K562 (cell line): ENCODE measurements around the gene ZNF544. TPM values are rescaled to one million over a fixed set of nuclear protein-coding genes. Genes with fewer than 3 reads are reported as not detected.

Source experiments
- CBFA2T2 ChIP-seq: fragments of 450-650 bp; conservative IDR thresholded peaks from 2 replicates; pipeline ENCODE4 v1.6.1; 2017; ENCODE audit warnings: mild to moderate bottlenecking
- CEBPB ChIP-seq: fragments of 450-650 bp; IDR thresholded peaks from 2 replicates; pipeline ENCODE4 v1.6.1; 2016; ENCODE audit warnings: missing genetic modification characterization, missing compliant biosample characterization
- ELK3 ChIP-seq: fragments of 450-650 bp; formaldehyde crosslinking; IDR thresholded peaks from 2 replicates; pipeline ENCODE4 v1.4.0; 2020; ENCODE audit warnings: mild to moderate bottlenecking
- ESRRA ChIP-seq: fragments of 450-650 bp; IDR thresholded peaks from 2 replicates; pipeline ENCODE4 v1.6.1; 2014; ENCODE audit warnings: low read depth, mild to moderate bottlenecking, moderate library complexity, borderline replicate concordance
- GATAD2A ChIP-seq: fragments of 450-650 bp; IDR thresholded peaks from 2 replicates; pipeline ENCODE4 v1.6.1; 2017
- GATAD2B ChIP-seq: fragments of 450-650 bp; IDR thresholded peaks from 2 replicates; pipeline ENCODE4 v1.6.1; 2017; ENCODE audit warnings: mild to moderate bottlenecking, borderline replicate concordance
- HSF4 ChIP-seq: fragments of 250-450 bp; sonication (Bioruptor Pico); IDR thresholded peaks from 2 replicates; pipeline ENCODE4 v2.1.2; 2022; ENCODE audit warnings: mild to moderate bottlenecking, moderate library complexity, borderline replicate concordance
- IFI16 ChIP-seq: fragments of 250-450 bp; sonication (Bioruptor Pico); IDR thresholded peaks from 2 replicates; pipeline ENCODE4 v2.1.2; 2022; ENCODE audit warnings: mild to moderate bottlenecking, inconsistent platforms
- ILK ChIP-seq: fragments of 450-650 bp; IDR thresholded peaks from 2 replicates; pipeline ENCODE4 v1.6.1; 2016; ENCODE audit warnings: missing genetic modification characterization, low read depth, mild to moderate bottlenecking, missing compliant biosample characterization, moderate library complexity, borderline replicate concordance
- JUND ChIP-seq, 2 experiments: IDR thresholded peaks; 2 replicates in 1 of 2; 3 replicates in 1 of 2; pipeline ENCODE4 v1.6.1; 2011; ENCODE audit warnings: borderline replicate concordance in 2 of 2, low read depth in 2 of 2, low read length in 2 of 2, improper control_type of control experiment in 1 of 2, missing biosample characterization in 1 of 2, missing genetic modification characterization in 1 of 2, missing genetic modification reagents in 1 of 2
- MCM2 ChIP-seq: fragments of 450-650 bp; IDR thresholded peaks from 2 replicates; pipeline ENCODE4 v1.6.1; 2017; ENCODE audit warnings: low read depth, mild to moderate bottlenecking
- MTA1 ChIP-seq: fragments of 450-650 bp; IDR thresholded peaks from 2 replicates; pipeline ENCODE4 v1.6.1; 2017; ENCODE audit warnings: borderline replicate concordance
- NCOR1 ChIP-seq: fragments of 450-650 bp; IDR thresholded peaks from 2 replicates; pipeline ENCODE4 v1.6.1; 2016; ENCODE audit warnings: mild to moderate bottlenecking, moderate library complexity
- NKRF ChIP-seq: fragments of 450-650 bp; IDR thresholded peaks from 2 replicates; pipeline ENCODE4 v1.6.1; 2016; ENCODE audit warnings: borderline replicate concordance
- POLR3G ChIP-seq: IDR thresholded peaks from 2 replicates; pipeline ENCODE4 v1.6.1; 2011; ENCODE audit not compliant: insufficient read length, insufficient replicate concordance; ENCODE audit errors: extremely low read depth
- WHSC1 ChIP-seq: IDR thresholded peaks from one replicate; pipeline ENCODE4 v1.6.1; 2012; ENCODE audit warnings: low read length, control low read depth, inconsistent platforms
- ZC3H8 ChIP-seq: fragments of 450-650 bp; IDR thresholded peaks from 2 replicates; pipeline ENCODE4 v1.6.1; 2017
- ZNF354B ChIP-seq: fragments of 250-450 bp; sonication (Bioruptor Pico); IDR thresholded peaks from 2 replicates; pipeline ENCODE4 v1.4.0; 2020
- ZNF511 ChIP-seq: sonication (generic); formaldehyde crosslinking; IDR thresholded peaks from 2 replicates; pipeline ENCODE4 v1.8.0; 2022; ENCODE audit warnings: mild to moderate bottlenecking, missing genetic modification reagents
- ZNF589 ChIP-seq: fragments of 200-800 bp; sonication (Bioruptor generic); IDR thresholded peaks from 2 replicates; pipeline ENCODE4 v1.6.1; 2016; ENCODE audit warnings: low read depth, missing genetic modification characterization, missing compliant biosample characterization
- ZNF639 ChIP-seq, 2 experiments: fragments of 200-800 bp in 1 of 2; sonication (Bioruptor generic) in 1 of 2; sonication (generic) in 1 of 2; formaldehyde crosslinking in 1 of 2; IDR thresholded peaks in 1 of 2; conservative IDR thresholded peaks in 1 of 2; 2 replicates each; pipeline versions ENCODE4 v1.5.0 to v1.6.1; 2016 to 2020; ENCODE audit warnings: missing compliant biosample characterization in 1 of 2, missing genetic modification characterization in 1 of 2, missing genetic modification reagents in 1 of 2
- ZNF75A ChIP-seq: fragments of 450-650 bp; formaldehyde crosslinking; IDR thresholded peaks from 2 replicates; pipeline ENCODE4 v1.4.0; 2020; ENCODE audit warnings: mild to moderate bottlenecking
- ZNF79 ChIP-seq: fragments of 250-450 bp; sonication (Bioruptor Pico); IDR thresholded peaks from 2 replicates; pipeline ENCODE4 v1.4.0; 2020; ENCODE audit warnings: low read depth, mild to moderate bottlenecking, moderate library complexity
- polyA plus RNA-seq, 8 experiments: library from polyadenylated mRNA; depleted of rRNA in 4 of 8; stranded (reverse) in 5 of 8; unstranded in 3 of 8; fragments of >200 nt; fragmentation: Nextera tagmentation in 2 of 8; fragmentation: Illumina TruSeq in 1 of 8; extraction: Ambion mirVana in 2 of 8; extraction: Trizol in 1 of 8; gene quantifications; 2 replicates each; pipeline versions ENCODE4 v1.2.1 to v1.2.3, GENCODE V29; 2011 to 2014; ENCODE audit warnings: inconsistent platforms in 1 of 8, missing spikeins in 1 of 8
- total RNA-seq, 7 experiments: library from RNA; depleted of rRNA in 6 of 7; stranded (reverse); fragments of >200 nt in 6 of 7; fragmentation: Illumina TruSeq in 2 of 7; extraction: Trizol in 2 of 7; gene quantifications; 2 replicates each; pipeline versions ENCODE4 v1.2.1 to v1.2.3, GENCODE V29; 2011 to 2021; ENCODE audit warnings: low replicate concordance in 1 of 7
- TF ChIP-seq, protein P1 (sequence below): fragments of 450-650 bp; formaldehyde crosslinking; IDR thresholded peaks from 2 replicates; pipeline ENCODE4 v1.4.0; 2022; ENCODE audit warnings: missing genetic modification characterization

The ZNF544 gene
- total and polyA plus RNA-seq, 9 of the 15 experiments (the other 6 are each of a cell fraction or from before 2014, with no cell fraction given), result 23.6 to 59.0 (median 41.4) TPM

DNA sequence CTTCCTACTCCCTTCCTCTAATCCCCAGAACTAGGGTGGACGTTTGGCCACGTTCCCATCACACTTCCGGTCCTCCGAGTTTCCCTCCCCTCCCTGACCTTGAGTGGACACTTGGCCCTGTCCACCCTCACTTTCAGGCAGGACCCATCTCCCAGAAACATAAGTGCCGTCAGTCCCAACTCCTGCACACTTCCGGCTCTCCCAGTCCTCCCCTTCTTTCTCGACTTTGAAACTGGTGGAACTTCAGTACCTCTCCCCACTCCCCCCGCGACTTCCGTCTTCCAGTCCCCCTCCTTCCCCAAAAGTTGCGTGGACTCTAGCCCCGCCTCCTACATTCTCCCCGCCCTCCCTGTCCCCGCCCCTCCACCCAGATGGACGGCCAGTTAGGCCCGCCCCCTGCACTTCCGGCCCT is 46.1 kb upstream of the ZNF544 start (continued):
- no peak for TF ChIP-seq ZNF79 (CRISPR knock-in tag)
- TF ChIP-seq IFI16 (CRISPR knock-in tag), result no peak
- TF ChIP-seq, protein P1, sequence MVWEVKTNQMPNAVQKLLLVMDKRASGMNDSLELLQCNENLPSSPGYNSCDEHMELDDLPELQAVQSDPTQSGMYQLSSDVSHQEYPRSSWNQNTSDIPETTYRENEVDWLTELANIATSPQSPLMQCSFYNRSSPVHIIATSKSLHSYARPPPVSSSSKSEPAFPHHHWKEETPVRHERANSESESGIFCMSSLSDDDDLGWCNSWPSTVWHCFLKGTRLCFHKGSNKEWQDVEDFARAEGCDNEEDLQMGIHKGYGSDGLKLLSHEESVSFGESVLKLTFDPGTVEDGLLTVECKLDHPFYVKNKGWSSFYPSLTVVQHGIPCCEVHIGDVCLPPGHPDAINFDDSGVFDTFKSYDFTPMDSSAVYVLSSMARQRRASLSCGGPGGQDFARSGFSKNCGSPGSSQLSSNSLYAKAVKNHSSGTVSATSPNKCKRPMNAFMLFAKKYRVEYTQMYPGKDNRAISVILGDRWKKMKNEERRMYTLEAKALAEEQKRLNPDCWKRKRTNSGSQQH (CRISPR knock-in tag), result peak; percentile 95
- no peak for TF ChIP-seq HSF4
- no peak for TF ChIP-seq ZNF354B (CRISPR knock-in tag)
- TF ChIP-seq ESRRA, result peak; percentile 76
- TF ChIP-seq ZNF589 (CRISPR knock-in tag), result no peak
- TF ChIP-seq MCM2, result no peak
- TF ChIP-seq ELK3 (CRISPR knock-in tag), result no peak
- no peak for TF ChIP-seq ZNF639 (CRISPR knock-in tag; conservative IDR thresholded peaks at IDR 0.05 in 1 of 2, IDR thresholded peaks at IDR 0.05 in 1 of 2)
- TF ChIP-seq ZNF75A (CRISPR knock-in tag), result no peak
- no peak for TF ChIP-seq ZC3H8
- no peak for TF ChIP-seq ZNF511 (CRISPR knock-in tag)
- no peak for TF ChIP-seq JUND (IDR thresholded peaks at IDR 0.05; ENCODE audit: borderline replicate concordance, low read depth, low read length)
- TF ChIP-seq JUND (tag; IDR thresholded peaks at IDR 0.05; ENCODE audit: borderline replicate concordance, low read depth, low read length), result no peak
- TF ChIP-seq MTA1, result peak; percentile 63; the same call in 1 of the 2 replicates
- no peak for TF ChIP-seq GATAD2B
- no peak for TF ChIP-seq CEBPB (tag)
- TF ChIP-seq NKRF, result no peak
- no peak for TF ChIP-seq CBFA2T2
- no peak for TF ChIP-seq GATAD2A
- TF ChIP-seq NCOR1, result no peak
- TF ChIP-seq WHSC1, result no peak
- TF ChIP-seq ILK (tag), result no peak
- no peak for TF ChIP-seq POLR3G
